Astrocyte (in vitro differentiated cells and primary cell): ENCODE measurements around the gene KCNAB1. TPM values are rescaled to one million over a fixed set of nuclear protein-coding genes. Genes with fewer than 3 reads are reported as not detected.

Source experiments
- DNase-seq: peaks from one replicate; pipeline ENCODE4 v3.0.0-alpha.2; 2010; ENCODE audit warnings: low read depth
- FAIRE-seq: peaks from 2 replicates; lab custom pipeline; 2011; peaks lifted over from hg19 to GRCh38; lab: Jason Lieb, UNC
- H2AFZ ChIP-seq: 2 replicates; pipeline ENCODE4 v1.6.0; 2012; ENCODE audit warnings: low read depth, low read length, inconsistent platforms
- H3K27ac ChIP-seq: 2 replicates; pipeline ENCODE4 v1.5.1; 2011; ENCODE audit warnings: low read depth, low read length, inconsistent platforms
- H3K27me3 ChIP-seq: 2 replicates; pipeline ENCODE4 v1.6.0; 2011; ENCODE audit warnings: low read length, inconsistent platforms; ENCODE audit not compliant: insufficient read depth
- H3K36me3 ChIP-seq: 2 replicates; pipeline ENCODE4 v1.5.1; 2011; ENCODE audit warnings: low read length, inconsistent platforms; ENCODE audit not compliant: insufficient read depth
- H3K4me1 ChIP-seq: 2 replicates; pipeline ENCODE4 v1.5.1; 2011; ENCODE audit warnings: low read length, inconsistent platforms; ENCODE audit not compliant: insufficient read depth
- H3K4me2 ChIP-seq: 2 replicates; pipeline ENCODE4 v1.6.0; 2012; ENCODE audit warnings: low read length, inconsistent platforms
- H3K4me3 ChIP-seq: 2 replicates; pipeline ENCODE4 v1.5.1; 2011; ENCODE audit warnings: low read depth, mild to moderate bottlenecking, low read length, inconsistent platforms; ENCODE audit not compliant: insufficient read depth
- H3K79me2 ChIP-seq: 2 replicates; pipeline ENCODE4 v1.6.0; 2012; ENCODE audit warnings: mild to moderate bottlenecking, low read length, inconsistent platforms; ENCODE audit not compliant: insufficient read depth
- H3K9ac ChIP-seq: 2 replicates; pipeline ENCODE4 v1.6.0; 2012; ENCODE audit warnings: mild to moderate bottlenecking, low read length, inconsistent platforms
- H3K9me3 ChIP-seq: 2 replicates; pipeline ENCODE4 v1.5.1; 2012; ENCODE audit warnings: low read depth, mild to moderate bottlenecking, low read length, inconsistent platforms; ENCODE audit not compliant: insufficient read depth
- H4K20me1 ChIP-seq: 2 replicates; pipeline ENCODE4 v1.6.0; 2012; ENCODE audit warnings: low read length, inconsistent platforms; ENCODE audit not compliant: insufficient read depth
- H3K27ac Mint-ChIP-seq: one replicate; pipeline ENCODE4 v1.8.0; 2021; ENCODE audit warnings: mild to moderate bottlenecking, mixed read lengths; ENCODE audit not compliant: unreplicated experiment
- H3K27me3 Mint-ChIP-seq: one replicate; pipeline ENCODE4 v1.8.0; 2021; ENCODE audit warnings: low read depth, mixed read lengths; ENCODE audit not compliant: unreplicated experiment
- H3K36me3 Mint-ChIP-seq: one replicate; pipeline ENCODE4 v1.8.0; 2021; ENCODE audit warnings: low read depth, mixed read lengths; ENCODE audit not compliant: unreplicated experiment
- H3K4me1 Mint-ChIP-seq: one replicate; pipeline ENCODE4 v1.8.0; 2021; ENCODE audit warnings: low read depth, mixed read lengths; ENCODE audit not compliant: unreplicated experiment
- H3K4me3 Mint-ChIP-seq: one replicate; pipeline ENCODE4 v1.8.0; 2021; ENCODE audit warnings: mild to moderate bottlenecking, moderate library complexity, mixed read lengths; ENCODE audit not compliant: unreplicated experiment
- H3K9me3 Mint-ChIP-seq: one replicate; pipeline ENCODE4 v1.8.0; 2021; ENCODE audit warnings: mild to moderate bottlenecking, mixed read lengths; ENCODE audit not compliant: unreplicated experiment
- CTCF ChIP-seq: IDR thresholded peaks from 2 replicates; pipeline ENCODE4 v1.5.1; 2011; ENCODE audit warnings: low read depth, mild to moderate bottlenecking, inconsistent platforms, low read length, moderate library complexity; ENCODE audit not compliant: insufficient read depth
- EZH2 ChIP-seq: IDR thresholded peaks from 2 replicates; pipeline ENCODE4 v1.6.1; 2012; ENCODE audit warnings: mild to moderate bottlenecking, low read length, inconsistent platforms; ENCODE audit not compliant: insufficient read depth
- total RNA-seq: library from RNA; stranded (reverse); gene quantifications from 2 replicates; pipeline ENCODE4 v1.2.1, GENCODE V29; 2021

Gene KCNAB1
- total RNA-seq, 1 donor from 2014 or later, result 0.30 TPM

DNA sequence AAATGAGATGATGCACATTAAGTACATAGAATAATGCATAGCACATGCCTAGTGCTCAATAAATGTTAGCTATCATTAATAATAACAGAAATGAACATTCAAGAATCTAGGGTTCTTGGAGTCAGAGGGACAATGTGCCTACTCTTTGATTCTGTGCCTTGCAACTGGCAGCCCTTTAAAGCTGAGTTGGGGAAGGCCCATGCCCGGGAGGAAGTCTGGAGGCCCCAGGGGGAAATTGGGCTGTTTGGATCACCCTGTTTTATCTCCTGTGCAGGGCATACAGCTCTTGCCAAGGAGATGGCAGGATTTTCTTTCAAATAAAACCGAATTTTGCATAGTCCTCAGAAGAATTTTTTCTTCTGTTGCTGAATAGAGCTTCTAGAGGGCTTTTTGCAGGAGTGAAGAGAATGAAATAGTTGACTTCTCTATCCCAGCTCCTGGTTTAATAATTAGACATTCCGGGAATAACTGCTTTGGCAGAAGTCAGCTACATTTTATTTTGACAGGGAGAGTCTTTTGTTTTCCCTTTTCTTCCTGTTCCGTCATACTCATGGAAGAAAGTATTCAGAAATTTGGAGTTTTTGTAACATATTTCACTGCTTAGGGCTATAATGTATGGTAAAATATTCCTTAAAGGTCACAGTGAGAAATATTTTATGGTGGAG is 18.0 kb upstream of the KCNAB1 start:
- no peak overlapping the region for H2AFZ ChIP-seq
- Mint-ChIP-seq H3K4me1 (no peaks in the 10 kb centered on the region), H3K4me3 (no peak overlapping the region), H3K9me3 (peaks cover 1% of the 10 kb centered on the region), H3K36me3 (no peaks in the 10 kb centered on the region), H3K27ac (peak overlapping the region; percentile 20), H3K27me3 (peaks cover 3% of the 10 kb centered on the region)
- FAIRE-seq (no peak), DNase-seq (no peak)
- no peak overlapping the region for H3K4me2 ChIP-seq
- peaks cover 3% of the 10 kb centered on the region for H3K27me3 ChIP-seq
- H3K9ac ChIP-seq, result no peak overlapping the region
- no peaks in the 10 kb centered on the region for H3K4me1 ChIP-seq
- TF ChIP-seq EZH2 (no peak), CTCF (no peak)
- no peaks in the 10 kb centered on the region for H3K9me3 ChIP-seq
- no peaks in the 10 kb centered on the region for H3K36me3 ChIP-seq
- H4K20me1 ChIP-seq, result no peaks in the 10 kb centered on the region
- H3K4me3 ChIP-seq, result no peak overlapping the region
- no peaks in the 10 kb centered on the region for H3K79me2 ChIP-seq
- no peak overlapping the region for H3K27ac ChIP-seq

DNA sequence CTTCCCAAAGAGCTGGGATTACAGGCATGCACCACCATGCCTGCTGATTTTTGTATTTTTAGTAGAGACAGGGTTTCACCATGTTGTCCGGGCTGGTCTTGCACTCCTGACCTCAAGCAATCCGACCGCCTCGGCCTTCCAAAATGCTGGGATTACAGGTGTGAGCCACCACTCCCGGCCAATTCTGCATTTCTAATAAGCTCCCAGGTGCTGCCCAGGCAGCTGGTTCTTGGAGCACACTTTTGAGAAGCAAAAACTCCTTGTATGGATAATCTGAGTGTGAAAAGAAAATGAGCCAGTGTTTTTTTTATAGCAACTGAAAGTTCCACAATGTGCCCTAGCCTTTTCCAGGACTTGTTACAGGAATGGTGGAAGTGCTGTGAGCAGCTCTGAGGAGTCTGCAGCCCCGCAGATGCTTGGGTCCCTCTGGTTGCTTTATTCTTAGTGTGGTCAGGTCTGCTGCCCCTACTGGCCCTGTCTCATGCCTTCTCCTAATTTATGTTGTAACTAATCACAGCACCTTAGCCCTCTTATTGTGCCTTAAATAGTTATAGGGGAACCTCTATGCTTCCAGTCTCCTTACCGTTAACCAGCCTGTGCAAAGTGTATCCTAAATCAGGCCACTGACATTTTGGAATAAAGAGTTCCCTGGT is 13.5 kb upstream of the KCNAB1 start:
- no peaks in the 10 kb centered on the region for H3K79me2 ChIP-seq
- FAIRE-seq, result no peak
- no peak overlapping the region for H2AFZ ChIP-seq
- Mint-ChIP-seq H3K4me3 (no peak overlapping the region), H3K9me3 (peaks cover 1% of the 10 kb centered on the region), H3K36me3 (no peaks in the 10 kb centered on the region), H3K27me3 (peaks cover 4% of the 10 kb centered on the region), H3K27ac (no peak overlapping the region), H3K4me1 (no peaks in the 10 kb centered on the region)
- no peaks in the 10 kb centered on the region for H3K9me3 ChIP-seq
- no peaks in the 10 kb centered on the region for H3K4me1 ChIP-seq
- H3K27me3 ChIP-seq, result peaks cover 7% of the 10 kb centered on the region
- no peak overlapping the region for H3K4me2 ChIP-seq
- H3K4me3 ChIP-seq, result no peak overlapping the region
- no peak for DNase-seq
- TF ChIP-seq EZH2, result no peak
- no peak for TF ChIP-seq CTCF
- no peaks in the 10 kb centered on the region for H4K20me1 ChIP-seq
- no peaks in the 10 kb centered on the region for H3K36me3 ChIP-seq
- no peak overlapping the region for H3K9ac ChIP-seq
- H3K27ac ChIP-seq, result no peak overlapping the region

DNA sequence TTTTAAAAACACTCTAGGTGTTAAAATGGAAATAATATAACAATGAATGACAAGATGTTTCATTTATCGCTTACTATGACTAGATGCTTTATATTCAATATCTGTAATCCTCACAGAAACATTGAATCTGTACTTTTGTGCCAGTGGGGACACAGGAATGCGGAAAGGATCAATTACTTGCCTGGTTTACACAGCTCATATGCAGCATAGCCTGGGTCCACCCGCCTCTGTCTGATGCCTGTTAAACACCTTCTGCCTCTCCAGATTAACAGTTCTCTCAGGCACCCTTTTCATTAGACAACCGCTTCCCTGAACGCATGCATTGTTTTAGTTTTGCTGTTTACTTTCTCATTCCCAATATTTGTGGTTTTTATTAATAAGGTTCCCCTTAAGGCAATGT is 12.9 kb upstream of the KCNAB1 start:
- no peak for FAIRE-seq
- no peak overlapping the region for H3K27ac ChIP-seq

More for the DNA sequence above, 12.9 kb upstream of the KCNAB1 start:
- TF ChIP-seq EZH2 (no peak), CTCF (no peak)
- Histone ChIP-seq H3K4me3 (no peak overlapping the region), H3K9ac (no peak overlapping the region), H3K27me3 (peaks cover 7% of the 10 kb centered on the region), H3K79me2 (no peaks in the 10 kb centered on the region), H3K4me2 (no peak overlapping the region), H3K9me3 (no peaks in the 10 kb centered on the region), H3K36me3 (no peaks in the 10 kb centered on the region), H3K4me1 (no peaks in the 10 kb centered on the region), H2AFZ (no peak overlapping the region), H4K20me1 (no peaks in the 10 kb centered on the region)
- Mint-ChIP-seq H3K27me3 (peaks cover 4% of the 10 kb centered on the region), H3K36me3 (no peaks in the 10 kb centered on the region), H3K4me1 (no peaks in the 10 kb centered on the region), H3K9me3 (peaks cover 1% of the 10 kb centered on the region), H3K4me3 (no peak overlapping the region), H3K27ac (no peak overlapping the region)
- no peak for DNase-seq
